Pancreas (tissue), 10 donors: Measurements from ENCODE around the gene CNTNAP5. TPM values are rescaled to one million over a fixed set of nuclear protein-coding genes. Genes with fewer than 3 reads are reported as not detected.

Experiments used
- ATAC-seq, 4 donors: fragments of 200-7000 bp; cut with Tn5 transposase; one replicate each; pipeline versions ENCODE4 v1.8.0 to v1.9.1; 2020; ENCODE audit warnings: mild to moderate bottlenecking in 4 of 4, moderate library complexity in 4 of 4
- DNase-seq, 6 donors: peaks; one replicate each; pipeline ENCODE4 v3.0.0-alpha.2; 2020
- FAIRE-seq: peaks from 2 replicates; lab custom pipeline; 2012; peaks lifted over from hg19 to GRCh38; lab: Jason Lieb, UNC
- H3K27ac ChIP-seq, 4 donors: fragments of 200-600 bp; sonication (generic); 1 replicate in 3 of 4; 2 replicates in 1 of 4; pipeline versions ENCODE4 v1.5.0 to v1.8.0; 2020
- H3K27me3 ChIP-seq, 4 donors: fragments of 200-600 bp; one replicate each; pipeline ENCODE4 v1.8.0; 2021
- H3K36me3 ChIP-seq, 3 donors: fragments of 200-600 bp; sonication (generic) in 1 of 3; one replicate each; pipeline versions ENCODE4 v1.5.0 to v1.8.0; 2020 to 2021
- H3K4me1 ChIP-seq, 3 donors: fragments of 200-600 bp; one replicate each; pipeline ENCODE4 v1.8.0; 2021
- H3K4me3 ChIP-seq, 4 donors: fragments of 200-600 bp; sonication (generic) in 2 of 4; one replicate each; pipeline versions ENCODE4 v1.5.0 to v1.8.0; 2020 to 2021
- H3K9me3 ChIP-seq, 4 donors: fragments of 200-600 bp; one replicate each; pipeline ENCODE4 v1.8.0; 2021
- CTCF ChIP-seq, 4 donors: fragments of 200-600 bp; sonication (generic) in 3 of 4; IDR thresholded peaks; one replicate each; pipeline versions ENCODE4 v1.5.0 to v1.8.0; 2021; ENCODE audit warnings: antibody characterized with exemption in 4 of 4
- WGBS, 2 donors: extraction: QIAGEN DNeasy Blood & Tissue Kit; methylation state at CpG; one replicate each; pipeline ENCODE4 v1.1.7; 2013; 5-methylcytosine and 5-hydroxymethylcytosine counted together
- intact Hi-C, 3 donors: fragments of 100-400 bp; cut with DNase I; formaldehyde crosslinking; loops; one replicate each; pipeline versions ENCODE4 v1.11.1 to v1.14.2; 2022
- polyA plus RNA-seq, 2 donors: library from polyadenylated mRNA; stranded (reverse); fragments of 200-250 nt; gene quantifications; one replicate each; pipeline ENCODE4 v1.2.3, GENCODE V29; 2013
- total RNA-seq, 6 donors: library from RNA; stranded (reverse); fragmentation: NEBNext Ultra II Directional in 4 of 6; extraction: Animal tissue kit (Norgen Biotek cat#: 25700) in 4 of 6; gene quantifications; one replicate each; pipeline versions ENCODE4 v1.2.1 to v1.2.4, GENCODE V29; 2021 to 2023
- donor health status: healthy with polysubstance abuse.
- donor health status: DM: no; HTN: no; CAD: no; lungs with moderate emphysema.
- donor health status: DM: no; HTN: no; CAD: no.
- donor health status: control.
- donor health status: control.
- donor health status: Bipolar disorder and iron deficiency.
- donor health status: DM: yes; HTN: yes; CAD: no.
- donor health status: DM: no; HTN: no; CAD: no.
- donor health status: DM: no; HTN: no; CAD: no.
- donor health status: DM: yes; HTN: yes; CAD: no.

Gene CNTNAP5
- total and polyA plus RNA-seq, 8 donors = 0.05 to 0.43 (median 0.12) TPM

GRCh38 chr2:124610866-124611265 is 585.8 kb downstream of the CNTNAP5 start:
- DNase-seq (no peak), ATAC-seq (no peak), FAIRE-seq (no peak)
- no peaks in the 10 kb centered on the region for H3K4me1 ChIP-seq
- H3K9me3 ChIP-seq = no peaks in the 10 kb centered on the region
- intact Hi-C loops = no loop called here
- no peak overlapping the region for H3K27ac ChIP-seq
- no peaks in the 10 kb centered on the region for H3K36me3 ChIP-seq
- TF ChIP-seq CTCF (IDR thresholded peaks at IDR 0.05) = no peak
- no peak overlapping the region for H3K4me3 ChIP-seq
- 79 to 93% methylated on average over 10 of the region's 10 CpGs for WGBS, 2 donors
- H3K27me3 ChIP-seq = no peaks in the 10 kb centered on the region

- H3K27me3 ChIP-seq = no peaks in the 10 kb centered on the region
- intact Hi-C loops = no loop called here
- no peak for TF ChIP-seq CTCF (IDR thresholded peaks at IDR 0.05)
- ATAC-seq (no peak), FAIRE-seq (no peak), DNase-seq (no peak)
- no peaks in the 10 kb centered on the region for H3K36me3 ChIP-seq
- H3K4me3 ChIP-seq = no peak overlapping the region
- H3K27ac ChIP-seq = no peak overlapping the region
- H3K9me3 ChIP-seq = no peaks in the 10 kb centered on the region
- no peaks in the 10 kb centered on the region for H3K4me1 ChIP-seq
Measured at GRCh38 chr2:124623560-124623959, 598.5 kb downstream of the CNTNAP5 start.

GRCh38 chr2:124625561-124625960 is 600.5 kb downstream of the CNTNAP5 start:
- TF ChIP-seq CTCF (IDR thresholded peaks at IDR 0.05) = no peak
- no peaks in the 10 kb centered on the region for H3K36me3 ChIP-seq
- FAIRE-seq (no peak), ATAC-seq (no peak), DNase-seq (no peak)
- H3K27ac ChIP-seq = no peak overlapping the region
- H3K4me3 ChIP-seq = no peak overlapping the region
- H3K4me1 ChIP-seq = no peaks in the 10 kb centered on the region
- 72 to 75% methylated on average over 5 of the region's 5 CpGs for whole genome bisulfite sequencing, 2 donors
- intact Hi-C loops = no loop called here
- H3K27me3 ChIP-seq = no peaks in the 10 kb centered on the region
- no peaks in the 10 kb centered on the region for H3K9me3 ChIP-seq

- Histone ChIP-seq H3K27ac (no peak overlapping the region), H3K27me3 (no peaks in the 10 kb centered on the region), H3K4me3 (no peak overlapping the region), H3K9me3 (no peaks in the 10 kb centered on the region), H3K36me3 (no peaks in the 10 kb centered on the region), H3K4me1 (no peaks in the 10 kb centered on the region)
- intact Hi-C loops = no loop called here
- DNase-seq = no peak
- WGBS, 2 donors = 72 to 81% methylated on average over 5 of the region's 5 CpGs
- no peak for ATAC-seq
- no peak for FAIRE-seq
- TF ChIP-seq CTCF (IDR thresholded peaks at IDR 0.05) = no peak
Measured at GRCh38 chr2:124626993-124627392, 601.9 kb downstream of the CNTNAP5 start.

GRCh38 chr2:124633812-124634211 is 608.7 kb downstream of the CNTNAP5 start:
- no peak for FAIRE-seq

More at GRCh38 chr2:124633812-124634211, 608.7 kb downstream of the CNTNAP5 start:
- no peaks in the 10 kb centered on the region for H3K36me3 ChIP-seq
- no peak overlapping the region for H3K27ac ChIP-seq
- H3K4me3 ChIP-seq = no peak overlapping the region
- no peaks in the 10 kb centered on the region for H3K9me3 ChIP-seq
- no peaks in the 10 kb centered on the region for H3K4me1 ChIP-seq
- no peaks in the 10 kb centered on the region for H3K27me3 ChIP-seq
- 48 to 68% methylated on average over 2 of the region's 2 CpGs for WGBS, 2 donors
- TF ChIP-seq CTCF (IDR thresholded peaks at IDR 0.05) = no peak
- intact Hi-C loops = no loop called here
- ATAC-seq (no peak), DNase-seq (no peak)
